ENCODE measurements around the gene SCCPDH.

- no peak for TF ChIP-seq POLR2A (IDR thresholded peaks at IDR 0.05; ENCODE audit: low read length)
- no peak for TF ChIP-seq GATA1 (IDR thresholded peaks at IDR 0.05; ENCODE audit: low read depth, low read length)
These were observed 66.6 kb downstream of the SCCPDH start for GRCh38 chr1:246790833-246791232.

All from erythroblast (primary cell).